ENCODE measurements around the gene MAS1. TPM values are rescaled to one million over a fixed set of nuclear protein-coding genes. Genes with fewer than 3 reads are reported as not detected.
A peak's percentile ranks its signal among the peaks of the same experiment; 100 is the strongest.
"Not testable (repeated sequence)": the region's sequence is repeated elsewhere in the genome, so short reads cannot be mapped to it uniquely, and the experiment has no call there.

The MAS1 gene
- total RNA-seq, 2 experiments from 2014 or later, result not detected

GRCh38 chr6:159913862-159914564 lies 23.2 kb downstream of the MAS1 start:
- H3K27me3 Mint-ChIP-seq, result peaks cover 33% of the 10 kb centered on the region
- H3K4me3 Mint-ChIP-seq, result no peak overlapping the region
- DNase-seq, result no peak
- no peaks in the 10 kb centered on the region for H3K36me3 Mint-ChIP-seq (ENCODE audit: low read depth)
- no peak overlapping the region for H3K27ac Mint-ChIP-seq
- H3K9me3 Mint-ChIP-seq, result no peaks in the 10 kb centered on the region
- H3K4me1 Mint-ChIP-seq, result peaks cover 3% of the 10 kb centered on the region
- ChIA-PET CTCF (no interaction called here), POLR2A (no interaction called here)

DNA sequence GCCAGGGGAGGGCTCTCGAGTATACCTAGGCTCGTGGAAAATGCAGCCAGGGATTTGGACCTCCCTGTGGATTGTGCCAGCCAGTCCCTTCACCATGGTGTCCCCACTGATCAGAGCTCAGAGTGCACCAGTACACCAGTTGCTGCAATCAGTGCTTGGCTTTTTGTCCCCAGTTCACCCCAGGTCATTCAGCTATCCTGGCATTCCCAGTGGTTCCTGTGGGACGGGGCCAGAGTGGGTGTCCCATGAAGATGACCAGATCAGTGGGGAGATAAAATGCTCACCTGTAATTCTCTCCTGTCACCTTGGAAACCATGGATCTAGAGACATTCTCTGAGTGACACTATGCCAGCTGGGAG lies 23.8 kb downstream of the MAS1 start:
- no peak overlapping the region for H3K27ac Mint-ChIP-seq
- no peaks in the 10 kb centered on the region for H3K9me3 Mint-ChIP-seq
- H3K36me3 Mint-ChIP-seq (ENCODE audit: low read depth), result no peaks in the 10 kb centered on the region
- H3K4me3 Mint-ChIP-seq, result no peak overlapping the region
- no peak for DNase-seq
- peaks cover 29% of the 10 kb centered on the region for H3K27me3 Mint-ChIP-seq
- H3K4me1 Mint-ChIP-seq, result peaks cover 3% of the 10 kb centered on the region
- CTCF ChIA-PET, result no interaction called here
- POLR2A ChIA-PET, result no interaction called here

GRCh38 chr6:159915397-159915796 lies 24.6 kb downstream of the MAS1 start:
- H3K27me3 Mint-ChIP-seq, result peaks cover 23% of the 10 kb centered on the region
- H3K27ac Mint-ChIP-seq, result no peak overlapping the region
- no peaks in the 10 kb centered on the region for H3K9me3 Mint-ChIP-seq
- H3K36me3 Mint-ChIP-seq (ENCODE audit: low read depth), result no peaks in the 10 kb centered on the region
- ChIA-PET CTCF (no interaction called here), POLR2A (no interaction called here)
- no peak overlapping the region for H3K4me3 Mint-ChIP-seq
- peaks cover 3% of the 10 kb centered on the region for H3K4me1 Mint-ChIP-seq
- DNase-seq, result no peak

DNA sequence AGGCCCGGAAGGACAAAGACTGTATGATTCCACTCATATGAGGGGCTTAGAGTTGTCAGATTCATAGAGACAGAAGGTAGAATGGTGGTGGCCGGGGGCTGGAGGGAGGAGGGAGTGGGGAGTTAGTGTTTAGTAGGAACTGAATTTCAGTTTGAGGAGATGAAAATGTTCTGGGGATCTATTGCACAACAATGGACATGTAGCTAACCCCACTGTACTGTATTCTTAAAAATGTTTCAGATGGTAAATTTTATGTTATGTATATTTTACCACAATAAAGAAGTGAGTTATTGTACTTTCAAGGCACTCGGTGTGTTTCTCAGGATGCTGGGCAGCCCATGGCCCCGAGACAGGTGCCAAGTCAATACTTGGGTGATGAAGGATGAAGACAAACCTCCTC lies 25.4 kb downstream of the MAS1 start:
- Mint-ChIP-seq H3K27me3 (peaks cover 18% of the 10 kb centered on the region), H3K27ac (no peak overlapping the region), H3K9me3 (no peaks in the 10 kb centered on the region), H3K4me1 (peaks cover 3% of the 10 kb centered on the region), H3K36me3 (ENCODE audit: low read depth) (no peaks in the 10 kb centered on the region), H3K4me3 (no peak overlapping the region)
- CTCF ChIA-PET, result no interaction called here
- DNase-seq, result no peak
- POLR2A ChIA-PET, result no interaction called here

GRCh38 chr6:159916752-159917151 lies 26.0 kb downstream of the MAS1 start:
- DNase-seq, result no peak
- no peak overlapping the region for H3K4me3 Mint-ChIP-seq
- peaks cover 18% of the 10 kb centered on the region for H3K27me3 Mint-ChIP-seq
- H3K4me1 Mint-ChIP-seq, result peaks cover 3% of the 10 kb centered on the region
- H3K9me3 Mint-ChIP-seq, result no peaks in the 10 kb centered on the region
- no peak overlapping the region for H3K27ac Mint-ChIP-seq
- CTCF ChIA-PET, result no interaction called here
- POLR2A ChIA-PET, result no interaction called here
- H3K36me3 Mint-ChIP-seq (ENCODE audit: low read depth), result no peaks in the 10 kb centered on the region

GRCh38 chr6:159919011-159919511 lies 28.3 kb downstream of the MAS1 start:
- POLR2A ChIA-PET, result no interaction called here
- no peak for DNase-seq
- Mint-ChIP-seq H3K9me3 (peaks cover under 1% of the 10 kb centered on the region), H3K36me3 (ENCODE audit: low read depth) (no peaks in the 10 kb centered on the region), H3K4me1 (peaks cover 2% of the 10 kb centered on the region), H3K27ac (no peak overlapping the region), H3K27me3 (peaks cover 12% of the 10 kb centered on the region), H3K4me3 (no peak overlapping the region)
- CTCF ChIA-PET, result no interaction called here

DNA sequence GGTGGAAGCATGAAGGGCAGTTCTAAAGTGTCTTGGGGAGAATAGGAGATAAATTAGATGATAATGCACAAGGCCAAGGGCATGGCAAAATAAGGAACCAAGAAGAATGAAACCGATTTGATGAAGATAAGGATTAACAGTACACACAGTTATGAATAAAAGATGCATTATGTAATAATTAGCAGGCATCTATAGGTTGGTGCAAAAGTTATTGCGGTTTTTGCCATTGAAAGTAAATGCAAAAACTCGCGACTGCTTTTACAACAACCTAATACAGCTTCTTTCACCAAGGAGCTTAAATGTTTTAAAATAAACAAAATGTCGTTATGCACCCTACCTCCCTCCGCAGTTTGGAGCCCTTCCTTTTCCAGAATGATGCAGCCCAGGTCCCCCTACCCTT lies 29.0 kb downstream of the MAS1 start:
- Mint-ChIP-seq H3K4me1 (no peaks in the 10 kb centered on the region), H3K36me3 (ENCODE audit: low read depth) (no peaks in the 10 kb centered on the region), H3K9me3 (peaks cover 4% of the 10 kb centered on the region), H3K4me3 (no peak overlapping the region), H3K27me3 (peaks cover 15% of the 10 kb centered on the region), H3K27ac (no peak overlapping the region)
- ChIA-PET CTCF (no interaction called here), POLR2A (no interaction called here)
- no peak for DNase-seq

DNA sequence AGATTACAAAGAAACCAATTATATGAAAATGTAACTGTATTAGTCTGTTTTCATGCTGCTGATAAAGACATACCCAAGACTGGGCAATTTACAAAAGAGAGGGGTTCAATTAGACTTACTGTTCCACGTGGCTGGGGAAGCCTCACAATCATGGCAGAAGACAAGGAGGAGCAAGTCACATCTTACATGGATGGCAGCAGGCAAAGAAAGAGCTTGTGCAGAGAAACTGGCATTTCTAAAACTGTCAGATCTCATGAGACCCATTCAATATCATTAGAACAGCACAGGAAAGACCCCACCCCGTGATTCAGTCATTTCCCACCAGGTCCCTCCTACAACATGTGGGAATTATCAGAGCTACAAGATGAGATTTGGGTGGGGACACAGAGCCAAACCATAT lies 33.4 kb downstream of the MAS1 start:
- POLR2A ChIA-PET; DNase-seq; H3K4me3 Mint-ChIP-seq; H3K9me3 Mint-ChIP-seq; CTCF ChIA-PET; H3K27ac Mint-ChIP-seq; H3K4me1 Mint-ChIP-seq; H3K36me3 Mint-ChIP-seq (ENCODE audit: low read depth): not testable (repeated sequence)
- peaks cover 19% of the 10 kb centered on the region for H3K27me3 Mint-ChIP-seq

DNA sequence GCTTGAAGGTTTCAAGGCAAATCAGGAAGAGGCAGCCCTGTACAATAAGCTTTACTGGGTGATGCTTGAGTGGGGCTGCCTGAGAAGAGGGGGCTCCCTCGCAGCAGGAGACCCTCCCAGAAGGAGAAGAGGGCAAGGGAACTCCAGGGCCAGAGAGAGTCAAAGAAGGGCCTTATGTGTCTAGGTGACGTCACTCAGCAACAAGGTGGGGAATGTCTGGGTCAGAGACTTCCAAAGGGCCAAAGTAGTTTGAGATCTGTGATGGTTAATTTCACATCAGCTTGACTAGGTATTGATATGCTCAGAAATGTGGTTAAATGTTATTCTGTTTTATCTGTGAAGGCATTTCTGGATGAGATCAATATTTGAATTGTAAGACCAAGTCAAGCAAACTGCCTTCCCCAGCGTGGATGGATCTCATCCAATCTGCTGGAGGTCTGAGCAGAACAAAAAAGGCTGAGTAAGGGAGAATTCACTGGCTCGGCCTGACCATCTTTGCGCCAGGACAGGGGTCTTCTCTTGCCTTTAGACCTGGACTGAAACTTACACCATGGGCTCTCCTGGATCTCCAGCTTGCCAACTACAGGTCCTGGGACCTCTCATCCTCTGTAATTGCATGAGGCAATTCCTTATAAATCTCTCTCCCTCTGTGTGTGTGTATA lies 35.9 kb downstream of the MAS1 start:
- H3K27ac Mint-ChIP-seq, result no peak overlapping the region
- H3K4me1 Mint-ChIP-seq, result peaks cover 23% of the 10 kb centered on the region
- no peaks in the 10 kb centered on the region for H3K36me3 Mint-ChIP-seq (ENCODE audit: low read depth)
- peaks cover 13% of the 10 kb centered on the region for H3K27me3 Mint-ChIP-seq
- H3K9me3 Mint-ChIP-seq, result peaks cover 4% of the 10 kb centered on the region
- H3K4me3 Mint-ChIP-seq, result no peak overlapping the region
- ChIA-PET POLR2A (no interaction called here), CTCF (no interaction called here)
- no peak for DNase-seq

GRCh38 chr6:159929819-159930218 lies 39.0 kb downstream of the MAS1 start:
- POLR2A ChIA-PET, result interaction anchor here (1.2 to 1.4 kb wide), 2 partner anchors 29 to 52 kb away, joined by 3 read pairs; no protein-coding TSS in a partner anchor
- H3K9me3 Mint-ChIP-seq, result no peaks in the 10 kb centered on the region

GRCh38 chr6:159931112-159931511 lies 40.3 kb downstream of the MAS1 start:
- ChIA-PET CTCF (no interaction called here), POLR2A (interaction anchor here (1.2 to 1.5 kb wide), 4 partner anchors 28 to 205 kb away, joined by 3 to 5 read pairs (median 3); no protein-coding TSS in a partner anchor)
- Mint-ChIP-seq H3K9me3 (no peaks in the 10 kb centered on the region), H3K4me1 (peaks cover 29% of the 10 kb centered on the region), H3K27ac (peak overlapping the region; percentile 7), H3K4me3 (peak overlapping the region; percentile 23), H3K36me3 (ENCODE audit: low read depth) (no peaks in the 10 kb centered on the region), H3K27me3 (peaks cover 1% of the 10 kb centered on the region)
- peak; percentile 31 for DNase-seq

More at GRCh38 chr6:159929819-159930218, 39.0 kb downstream of the MAS1 start:
- no peaks in the 10 kb centered on the region for H3K36me3 Mint-ChIP-seq (ENCODE audit: low read depth)
- H3K4me3 Mint-ChIP-seq, result no peak overlapping the region
- peaks cover 29% of the 10 kb centered on the region for H3K4me1 Mint-ChIP-seq
- CTCF ChIA-PET, result interaction anchor here (1.0 kb wide), 1 partner anchor 9 kb away, joined by 3 read pairs; no protein-coding TSS in a partner anchor
- DNase-seq, result peak; percentile 21
- H3K27ac Mint-ChIP-seq, result peak overlapping the region; percentile 17
- peaks cover 6% of the 10 kb centered on the region for H3K27me3 Mint-ChIP-seq

- no peak overlapping the region for H3K27ac Mint-ChIP-seq
- CTCF ChIA-PET, result no interaction called here
- no peaks in the 10 kb centered on the region for H3K9me3 Mint-ChIP-seq
These were observed 41.1 kb downstream of the MAS1 start for GRCh38 chr6:159931846-159932245.

DNA sequence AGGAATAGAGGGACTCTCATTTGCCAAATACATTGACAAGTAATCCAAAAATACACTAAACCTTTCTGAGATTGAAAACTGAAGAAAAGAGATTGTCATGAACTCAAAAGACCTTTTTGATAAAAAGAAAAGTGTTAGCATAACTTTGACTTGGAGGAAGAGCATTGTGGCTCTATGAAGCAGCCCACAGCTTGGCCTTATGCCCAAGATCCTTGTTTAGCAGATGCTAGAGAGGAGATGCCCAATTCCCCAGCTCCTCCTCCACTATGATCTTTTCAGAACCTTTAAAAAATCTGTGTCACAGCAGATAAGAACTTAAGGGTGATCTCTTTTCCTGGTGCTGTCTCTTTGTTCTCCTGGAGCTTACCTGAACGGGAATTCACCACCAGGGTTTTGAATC lies 42.3 kb downstream of the MAS1 start:
- no peak overlapping the region for H3K27ac Mint-ChIP-seq
- peaks cover 29% of the 10 kb centered on the region for H3K4me1 Mint-ChIP-seq
- DNase-seq, result no peak
- POLR2A ChIA-PET, result interaction anchor here (1.5 to 1.7 kb wide), 2 partner anchors 143 to 206 kb away, joined by 3 to 6 read pairs; partner anchors contain the start of genes MRPL18, TCP1 and WTAP
- H3K36me3 Mint-ChIP-seq (ENCODE audit: low read depth), result no peaks in the 10 kb centered on the region
- H3K9me3 Mint-ChIP-seq, result no peaks in the 10 kb centered on the region
- peaks cover 7% of the 10 kb centered on the region for H3K27me3 Mint-ChIP-seq
- no peak overlapping the region for H3K4me3 Mint-ChIP-seq
- CTCF ChIA-PET, result no interaction called here

More at GRCh38 chr6:159931846-159932245, 41.1 kb downstream of the MAS1 start:
- POLR2A ChIA-PET, result interaction anchor here (0.6 to 1.7 kb wide), 5 partner anchors 36 to 298 kb away, joined by 3 to 6 read pairs (median 3); partner anchors contain the start of genes MRPL18 and TCP1
- peaks cover 29% of the 10 kb centered on the region for H3K4me1 Mint-ChIP-seq
- H3K27me3 Mint-ChIP-seq, result peaks cover 6% of the 10 kb centered on the region
- no peak for DNase-seq
- H3K4me3 Mint-ChIP-seq, result no peak overlapping the region
- H3K36me3 Mint-ChIP-seq (ENCODE audit: low read depth), result no peaks in the 10 kb centered on the region
